Stomach (tissue), 4 donors: ENCODE measurements around the gene WWOX.

Experiments used
- CTCF ChIP-seq, 7 experiments: fragments of 450-650 bp in 4 of 7; fragments of 200-600 bp in 3 of 7; sonication (generic) in 3 of 7; IDR thresholded peaks; one replicate each; pipeline ENCODE4 v1.5.1; 2016 to 2019; ENCODE audit warnings: antibody characterized with exemption in 7 of 7, control low read depth in 2 of 7, mild to moderate bottlenecking in 1 of 7
- EP300 ChIP-seq: sonication (generic); formaldehyde crosslinking; IDR thresholded peaks from one replicate; pipeline ENCODE4 v1.6.1; 2017; ENCODE audit warnings: antibody characterized with exemption
- POLR2A ChIP-seq, 4 donors: fragments of 450-650 bp; IDR thresholded peaks; one replicate each; pipeline ENCODE4 v1.6.1; 2016; ENCODE audit warnings: antibody characterized with exemption in 4 of 4, control low read depth in 2 of 4, mild to moderate bottlenecking in 1 of 4, moderate library complexity in 1 of 4

GRCh38 chr16:78759596-78759995, 660.1 kb downstream of the WWOX start:
- no peak for TF ChIP-seq CTCF (IDR thresholded peaks at IDR 0.05)
- no peak for TF ChIP-seq POLR2A (IDR thresholded peaks at IDR 0.05)
- no peak for TF ChIP-seq EP300
